IPS-11a (cell line): Measurements from ENCODE around the gene PALLD.

Experiments
- H3K4me3 ChIP-seq: one replicate; pipeline ENCODE4 v1.5.1; 2013; ENCODE audit warnings: low read depth, low read length, control low read depth

The PALLD gene

DNA sequence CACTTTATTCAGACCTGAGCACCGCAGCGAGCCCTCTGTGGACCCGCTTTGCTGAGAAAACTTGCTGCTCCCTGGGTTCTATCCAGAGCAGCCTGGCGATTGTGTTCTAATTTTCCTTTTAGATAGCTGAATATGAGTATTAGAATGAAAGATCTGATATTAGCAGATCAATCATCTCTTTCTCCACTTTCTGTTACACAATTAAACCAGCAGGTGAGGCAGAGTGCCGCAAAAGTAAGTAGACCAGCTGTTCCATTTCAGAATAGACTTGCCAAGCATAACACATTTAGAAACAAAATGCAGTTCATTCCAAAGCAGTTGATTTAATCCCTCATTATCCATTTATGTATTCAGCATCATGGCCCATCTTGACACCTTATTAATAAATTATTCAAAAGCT, 58.6 kb downstream of the PALLD start:
- H3K4me3 ChIP-seq = no peak overlapping the region

DNA sequence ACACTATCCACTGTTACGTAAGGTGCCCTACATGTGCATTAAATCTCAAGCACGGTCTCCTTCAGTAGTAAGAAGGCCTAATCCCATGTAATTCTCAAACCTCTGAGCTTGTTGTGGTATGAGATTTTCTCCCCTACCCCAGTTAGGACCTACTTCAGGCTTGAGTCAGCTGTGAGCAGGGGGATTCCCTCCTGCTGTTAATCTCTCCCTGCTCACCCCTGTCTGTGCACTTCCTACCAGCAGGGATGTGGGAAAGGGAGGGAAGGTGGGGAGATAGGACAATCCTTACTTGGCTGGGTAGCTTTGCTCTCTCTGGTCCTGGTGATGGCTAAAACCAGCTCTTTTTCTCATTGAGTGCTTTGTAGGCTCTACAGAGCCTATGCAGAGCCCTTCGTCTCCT, 60.8 kb downstream of the PALLD start:
- no peak overlapping the region for H3K4me3 ChIP-seq

DNA sequence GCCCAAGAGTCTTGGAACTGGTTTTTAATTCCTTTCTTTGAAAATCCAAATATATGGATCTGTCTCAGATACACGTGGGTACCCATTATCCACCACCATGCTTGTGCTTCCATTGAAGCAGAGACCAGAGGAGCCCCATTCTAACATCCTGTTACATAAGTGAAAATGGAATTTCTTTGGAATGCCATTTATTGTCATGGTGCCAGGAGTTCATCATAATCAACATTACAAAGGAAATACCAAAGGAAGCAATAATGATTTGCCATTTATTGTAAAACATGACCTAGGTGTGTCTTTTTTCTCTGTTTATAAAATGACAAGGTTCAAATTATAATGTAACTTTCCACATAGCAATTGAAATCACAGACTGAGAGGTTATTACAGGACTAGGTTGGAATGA, 61.7 kb downstream of the PALLD start:
- H3K4me3 ChIP-seq = no peak overlapping the region

DNA sequence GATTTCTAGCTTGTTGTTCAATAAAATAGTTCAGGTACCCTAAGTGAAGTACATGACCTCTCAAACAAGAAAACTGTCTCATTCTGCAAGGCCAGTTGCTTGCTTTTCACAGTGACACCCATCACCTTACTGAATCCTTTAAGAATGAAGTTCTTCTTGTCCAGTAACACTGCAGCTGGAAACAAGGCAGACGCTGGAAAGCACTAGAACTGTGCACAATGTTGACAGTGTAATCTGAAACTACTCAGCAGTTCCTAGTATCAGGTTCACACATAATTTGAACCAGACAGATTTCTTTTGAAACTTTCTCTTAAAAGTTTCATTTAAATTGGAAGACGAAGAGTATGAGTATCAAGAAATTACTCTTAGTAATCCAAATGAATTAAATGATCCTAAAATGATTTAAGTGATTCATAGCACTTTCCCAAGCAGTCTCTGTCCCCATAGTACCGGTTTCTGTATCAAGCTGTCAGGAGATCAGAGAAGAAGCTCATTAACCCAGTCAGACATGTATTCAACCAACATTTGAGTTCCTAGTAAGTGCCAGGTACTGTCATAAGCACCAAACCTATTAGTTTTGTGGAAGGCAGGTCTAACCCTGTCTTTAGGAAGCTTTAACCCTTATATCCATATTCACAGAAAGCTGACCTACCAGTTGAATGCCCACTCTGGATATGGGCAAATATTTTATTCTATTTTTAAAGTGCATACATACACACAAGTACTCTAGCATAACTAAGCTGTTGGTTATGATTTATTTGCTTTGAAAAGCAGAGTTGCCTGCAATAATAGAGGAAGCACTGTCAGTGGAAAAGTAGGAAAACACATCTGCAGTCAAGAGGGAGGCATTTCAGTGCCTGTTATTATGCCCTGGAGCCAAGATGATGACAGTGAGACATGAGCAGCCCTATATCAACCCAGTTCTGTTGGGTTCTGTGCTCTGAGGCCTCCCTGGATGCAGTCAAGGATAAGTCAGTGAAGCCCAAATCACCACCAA, 63.6 kb downstream of the PALLD start:
- no peak overlapping the region for H3K4me3 ChIP-seq

DNA sequence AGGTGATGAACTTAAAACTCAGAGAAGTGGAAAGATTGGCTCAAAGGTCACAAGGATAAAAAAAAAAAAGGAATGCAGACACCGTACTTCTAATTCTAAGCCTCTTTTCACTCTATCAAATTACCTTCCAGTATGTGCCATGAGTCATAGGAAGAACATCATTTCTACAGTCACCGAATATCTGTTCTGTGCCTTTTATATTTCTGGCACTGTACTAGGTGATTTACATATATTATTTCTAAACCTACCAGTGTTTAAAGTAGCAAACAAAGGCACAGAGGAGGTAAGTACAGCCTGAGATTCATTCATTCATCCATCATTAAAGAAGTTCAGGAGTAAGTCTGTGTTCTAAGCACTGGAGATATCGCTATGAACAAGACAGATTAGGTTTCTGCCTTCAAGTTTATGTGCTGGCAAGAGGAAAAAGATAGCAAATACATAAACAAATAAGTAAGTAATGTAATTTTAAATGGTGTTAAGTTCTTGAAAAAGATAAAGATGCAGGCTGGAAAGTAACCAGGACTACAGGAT, 65.3 kb downstream of the PALLD start:
- H3K4me3 ChIP-seq = no peak overlapping the region

DNA sequence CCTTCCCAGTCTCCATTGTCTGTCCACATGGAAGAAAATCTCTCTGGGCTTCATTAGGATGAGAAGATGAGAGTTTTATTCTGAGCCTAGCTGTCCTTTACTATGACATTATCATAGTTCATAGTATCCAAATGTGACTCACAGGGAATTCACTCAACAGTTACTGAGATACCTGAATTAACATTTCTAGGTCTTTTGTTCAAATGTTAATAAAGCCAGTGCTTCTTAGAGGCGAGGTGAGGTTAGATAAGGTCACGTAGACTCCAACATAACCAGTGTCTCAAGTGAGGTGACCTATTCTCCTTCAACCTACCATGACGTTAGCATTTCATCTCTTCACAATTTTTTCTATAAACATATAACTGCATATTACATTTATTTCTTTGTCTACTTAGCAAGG, 67.2 kb downstream of the PALLD start:
- H3K4me3 ChIP-seq = no peak overlapping the region

DNA sequence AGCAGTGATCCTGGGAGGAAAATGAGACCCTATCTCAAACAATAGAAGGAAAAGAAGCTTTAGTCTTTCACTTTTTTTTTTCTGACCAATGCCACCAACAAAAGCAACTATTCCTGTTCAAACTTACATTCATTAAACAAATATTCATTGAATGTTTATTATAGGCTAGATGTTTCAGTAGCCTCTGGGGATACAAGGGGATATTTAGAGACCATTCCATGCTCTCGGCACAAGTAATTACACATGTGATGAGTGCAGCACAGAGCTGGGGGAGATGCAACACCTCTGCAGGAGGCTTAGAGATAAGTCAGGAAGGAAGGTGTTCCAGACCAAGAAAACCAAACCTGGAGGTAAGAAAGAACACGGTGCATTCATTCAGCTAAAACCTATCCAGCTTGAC, 68.3 kb downstream of the PALLD start:
- H3K4me3 ChIP-seq = no peak overlapping the region

DNA sequence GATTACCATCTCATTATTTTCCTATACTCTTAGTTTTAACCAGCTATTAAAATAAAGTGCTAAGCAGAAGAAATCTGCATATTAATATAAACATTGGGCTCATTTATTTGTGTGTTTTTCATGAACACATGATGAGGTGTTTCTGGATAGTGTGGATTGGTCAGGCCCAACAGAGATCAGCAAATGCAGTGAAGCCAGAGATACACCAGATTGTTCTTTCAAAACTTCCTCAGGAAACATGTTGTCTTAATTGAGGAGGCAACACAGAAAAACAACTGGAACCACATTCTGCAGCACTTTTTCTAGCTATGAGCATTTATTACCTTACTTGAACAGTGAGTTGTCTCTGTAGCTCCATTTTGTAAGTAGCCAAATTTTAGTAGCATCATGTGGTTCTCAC, 69.9 kb downstream of the PALLD start:
- no peak overlapping the region for H3K4me3 ChIP-seq

DNA sequence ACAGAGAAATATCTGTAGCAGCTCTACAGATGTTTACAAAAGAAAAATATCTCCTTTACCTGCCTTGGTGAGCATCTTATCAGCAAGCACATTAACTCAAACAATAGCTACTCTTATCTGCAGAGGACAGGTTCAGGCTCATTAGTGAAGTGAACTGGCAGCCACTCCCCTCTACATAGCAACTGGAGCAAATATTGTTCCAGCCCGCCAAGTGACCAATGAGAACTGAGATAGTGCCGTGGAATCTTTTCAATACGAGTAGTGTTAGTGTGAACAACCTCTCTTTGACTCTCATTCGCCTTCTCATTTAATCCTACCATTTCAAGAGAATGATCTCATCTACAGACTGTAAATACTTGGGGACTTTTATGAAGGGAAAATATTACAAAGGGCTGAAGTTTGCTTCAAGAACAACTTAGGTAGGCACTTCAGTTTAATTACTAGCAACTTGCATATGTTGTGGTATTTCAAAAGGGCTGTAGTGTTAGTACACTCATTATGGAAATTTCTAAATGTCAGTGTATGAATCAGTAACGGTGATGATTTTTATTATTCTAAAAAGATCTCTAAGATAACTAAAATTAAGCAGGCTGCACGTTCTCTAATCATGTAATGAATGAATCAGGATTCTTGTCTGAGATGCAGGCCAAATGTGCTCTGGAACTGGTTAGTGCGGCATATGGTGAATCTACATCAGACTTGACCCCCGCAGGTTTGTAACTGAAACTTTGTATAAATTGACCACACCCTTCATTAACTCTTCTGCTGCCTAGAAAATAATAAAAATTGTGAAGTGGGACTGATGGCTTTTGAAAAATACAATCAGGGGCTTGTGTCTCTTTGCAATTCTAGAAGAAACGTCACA, 72.4 kb downstream of the PALLD start:
- no peak overlapping the region for H3K4me3 ChIP-seq

DNA sequence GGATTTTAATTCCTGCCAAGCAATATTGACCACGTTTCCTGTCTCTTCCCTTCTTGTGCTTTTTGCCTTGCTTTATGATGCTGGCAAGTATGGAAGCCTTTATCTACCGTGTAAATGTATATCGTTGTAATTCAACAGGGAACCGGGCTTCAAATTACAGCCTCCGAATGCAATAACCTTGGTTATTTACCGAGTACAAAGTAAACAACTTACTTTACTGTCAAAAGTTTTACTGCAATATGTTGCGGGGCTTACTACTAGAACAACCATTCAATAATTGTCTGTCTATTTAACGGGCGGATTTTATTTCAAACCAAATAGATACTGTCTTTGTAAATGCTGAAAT, 73.1 kb downstream of the PALLD start:
- H3K4me3 ChIP-seq = no peak overlapping the region

DNA sequence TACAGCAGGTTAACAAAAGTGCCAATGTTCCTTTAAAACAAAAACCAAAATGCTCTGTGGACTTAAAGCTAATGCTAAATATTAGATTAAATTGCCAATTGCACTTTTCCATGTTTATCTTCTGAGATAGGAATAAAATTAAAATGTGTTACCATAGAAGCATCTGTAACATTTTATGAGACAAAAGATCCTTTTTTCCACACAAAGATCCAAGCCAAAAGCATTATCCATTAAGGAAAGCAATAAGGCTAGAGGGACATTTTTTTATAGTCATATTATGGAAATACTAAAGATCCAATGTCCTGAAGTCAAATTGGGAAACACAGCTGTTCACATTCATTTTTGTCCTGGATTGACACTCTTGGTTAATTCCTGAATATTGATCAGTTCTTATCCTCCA, 73.6 kb downstream of the PALLD start:
- no peak overlapping the region for H3K4me3 ChIP-seq

DNA sequence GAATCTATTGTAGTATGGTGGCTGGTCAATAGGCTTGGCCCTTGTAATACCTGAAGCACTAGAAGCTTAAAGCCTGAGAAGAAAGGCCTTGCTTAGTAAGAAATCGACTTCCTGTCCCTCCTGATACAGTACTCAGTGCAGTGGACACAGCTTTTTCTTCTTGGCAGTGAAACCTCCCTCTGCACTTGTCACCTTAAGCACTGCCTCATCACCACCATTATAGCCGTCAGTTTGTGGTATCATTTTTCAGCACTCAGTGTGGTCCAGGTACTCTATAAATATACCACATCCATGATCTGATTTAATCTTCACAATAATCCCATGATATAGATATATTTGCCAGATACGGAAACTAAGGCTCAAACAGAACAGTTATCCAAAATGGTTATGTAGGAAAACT, 75.2 kb downstream of the PALLD start:
- H3K4me3 ChIP-seq = no peak overlapping the region

DNA sequence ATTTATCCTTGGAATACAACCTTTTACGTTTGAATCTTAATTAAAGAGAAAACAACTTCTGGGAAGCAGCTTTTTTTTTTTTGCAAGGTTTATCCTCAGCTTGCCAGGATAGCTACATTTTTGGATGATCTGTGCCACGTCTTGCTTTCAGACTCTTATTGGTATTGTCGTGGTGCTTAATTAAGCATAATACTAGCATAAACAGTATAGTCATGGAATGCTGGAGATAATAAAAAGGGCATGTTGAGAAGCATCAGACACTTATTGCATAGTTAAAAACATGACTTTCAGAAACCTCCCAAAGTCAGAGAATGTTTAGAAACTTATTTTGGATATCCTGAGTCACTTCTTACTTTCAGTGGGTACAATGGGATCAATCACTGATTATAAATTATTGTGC, 77.0 kb downstream of the PALLD start:
- no peak overlapping the region for H3K4me3 ChIP-seq

DNA sequence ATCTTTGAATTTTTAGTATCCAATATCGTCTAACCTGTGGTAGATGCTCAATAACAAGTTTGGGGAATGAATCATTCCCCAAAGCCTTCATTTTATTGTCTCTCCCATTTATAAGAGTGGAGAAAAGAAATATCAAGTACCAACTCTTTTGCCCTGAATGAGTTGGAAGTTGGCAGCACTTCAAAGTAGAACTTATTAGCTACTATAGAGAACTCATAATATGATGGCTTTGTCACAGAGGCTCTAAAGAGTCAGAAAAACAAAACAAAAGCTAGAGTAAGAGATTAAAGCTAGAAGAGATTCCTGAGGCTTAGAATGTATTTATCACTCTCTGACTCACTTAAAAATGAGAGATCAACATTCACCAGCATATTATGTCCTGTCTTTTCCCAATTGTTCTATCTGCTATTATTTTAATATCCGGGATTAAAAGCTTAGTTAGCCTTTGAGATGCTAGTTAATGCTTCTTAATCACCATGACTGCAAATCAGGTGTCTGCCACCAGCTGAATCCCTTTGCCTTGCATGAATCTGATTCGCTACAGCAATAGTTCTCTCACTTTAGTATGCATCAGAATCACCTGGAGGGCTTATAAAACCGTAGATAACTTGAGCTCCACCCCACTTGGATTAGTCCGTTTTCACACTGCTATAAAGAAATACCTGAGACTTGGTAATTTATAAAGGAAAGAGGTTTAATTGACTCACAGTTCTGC, 77.9 kb downstream of the PALLD start:
- no peak overlapping the region for H3K4me3 ChIP-seq

DNA sequence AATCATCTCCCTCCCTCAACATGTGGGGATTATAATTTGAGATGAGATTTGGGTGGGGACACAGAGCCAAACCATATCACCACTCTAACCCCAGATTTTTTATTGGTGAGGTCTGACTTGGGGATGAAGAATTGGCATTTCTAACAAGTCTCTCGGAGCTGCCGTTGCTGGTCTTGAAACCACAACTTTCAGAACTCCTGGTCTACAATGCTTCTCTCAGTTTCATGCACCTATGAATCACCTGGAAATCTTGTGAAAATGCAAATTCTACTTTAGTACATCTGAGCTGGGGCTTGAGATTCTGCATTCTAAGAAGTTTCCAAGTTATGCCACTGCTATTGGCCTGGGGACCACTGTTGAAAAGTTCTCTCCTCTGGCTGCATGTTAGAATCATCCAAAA, 78.6 kb downstream of the PALLD start:
- H3K4me3 ChIP-seq = no peak overlapping the region

DNA sequence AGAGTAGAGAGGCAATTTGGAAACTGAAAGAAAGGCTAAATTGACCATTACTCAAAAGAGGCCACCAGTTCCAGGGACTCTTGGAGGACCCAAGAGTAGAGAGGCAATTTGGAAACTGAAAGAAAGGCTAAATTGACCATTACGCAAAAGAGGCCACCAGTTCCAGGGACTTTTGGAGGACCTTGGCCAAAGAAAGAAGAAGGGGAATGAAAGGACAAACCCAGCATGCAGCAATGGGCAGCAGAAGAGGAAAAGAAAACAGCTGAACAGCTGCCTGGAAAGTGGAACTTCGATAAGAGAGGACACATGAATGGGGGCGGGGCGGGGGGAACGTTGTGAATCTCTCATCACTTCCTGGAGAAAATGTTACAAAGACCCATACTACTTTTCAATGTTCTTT, 80.8 kb downstream of the PALLD start:
- no peak overlapping the region for H3K4me3 ChIP-seq

DNA sequence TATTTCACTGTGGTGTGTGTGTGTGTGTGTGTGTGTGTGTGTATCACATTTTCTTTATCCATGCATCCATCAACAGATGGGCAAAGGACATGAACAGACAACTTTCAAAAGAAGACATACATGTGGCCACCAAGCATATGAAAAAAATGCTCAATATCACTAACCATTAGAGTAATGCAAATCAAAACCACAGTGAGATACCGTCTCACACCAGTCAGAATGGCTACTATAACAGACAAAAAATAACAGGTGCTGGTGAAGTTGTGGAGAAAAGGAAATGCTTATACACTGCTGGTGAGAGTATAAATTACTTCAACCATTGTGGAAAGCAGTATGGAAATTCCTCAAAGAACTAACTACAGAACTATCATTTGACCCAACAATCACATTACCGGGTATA, 83.4 kb downstream of the PALLD start:
- H3K4me3 ChIP-seq = no peak overlapping the region

DNA sequence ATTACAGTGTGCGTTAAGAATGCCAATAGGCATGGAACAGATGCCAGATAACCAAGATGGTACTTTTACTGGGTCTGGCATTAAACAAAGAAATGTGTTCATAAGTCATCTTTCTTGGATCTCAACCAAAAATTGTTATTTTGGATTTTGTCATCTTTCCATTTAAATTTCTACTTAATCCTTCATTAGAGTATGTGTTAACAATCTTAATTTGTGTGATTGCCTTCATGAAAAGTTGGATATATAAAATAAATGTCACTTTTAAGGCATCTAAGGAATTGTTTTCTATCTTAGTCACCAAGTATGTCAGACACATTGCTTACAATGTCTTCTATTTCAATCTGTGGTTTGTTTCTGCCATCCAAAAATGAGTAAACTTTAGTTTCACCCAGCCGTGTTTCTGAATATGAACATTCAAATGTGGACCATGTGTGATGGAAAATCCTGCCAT, 87.5 kb downstream of the PALLD start:
- H3K4me3 ChIP-seq = no peak overlapping the region

DNA sequence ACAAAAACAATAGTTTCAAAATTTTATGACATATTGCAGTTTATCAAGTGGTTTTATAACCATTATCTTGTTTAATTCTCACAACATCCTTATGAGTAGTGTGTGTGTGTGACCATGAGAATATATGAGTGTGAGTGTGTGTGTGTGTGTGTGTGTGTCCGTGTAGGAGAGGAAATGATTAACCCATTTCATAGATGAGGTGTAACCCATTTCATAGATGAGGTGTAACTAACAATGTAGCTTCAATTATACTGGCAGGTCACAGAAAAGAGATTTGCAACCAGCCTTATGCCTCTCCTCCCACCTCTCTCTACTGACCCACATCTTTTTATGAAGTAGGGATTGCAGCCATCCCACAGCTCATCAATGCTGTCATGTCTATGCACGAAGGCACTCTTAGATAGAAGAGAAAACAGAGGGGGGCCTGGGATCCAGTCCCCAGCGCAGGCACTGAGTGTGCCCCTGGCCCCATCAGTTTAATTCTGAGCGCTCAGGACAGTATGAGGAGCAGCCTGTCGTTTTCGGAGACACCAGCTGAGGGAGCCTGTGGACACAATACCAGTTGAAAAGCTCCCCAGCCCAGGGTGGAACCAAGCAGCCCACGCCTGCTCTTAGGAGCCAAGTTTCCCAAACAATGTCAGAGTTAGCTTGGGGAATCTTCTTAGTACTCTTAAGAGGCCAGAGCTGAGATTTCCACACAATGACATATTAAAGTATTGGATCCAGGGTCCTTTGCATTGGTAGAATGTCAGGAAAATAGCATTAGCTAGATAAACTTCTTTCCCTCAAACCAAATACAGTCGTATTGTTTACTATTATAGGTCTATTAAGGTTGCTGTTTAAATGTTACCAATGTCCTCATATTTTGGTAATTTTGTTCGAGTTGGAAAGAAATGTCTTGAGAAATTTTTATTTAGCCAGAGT, 88.6 kb downstream of the PALLD start:
- H3K4me3 ChIP-seq = no peak overlapping the region

DNA sequence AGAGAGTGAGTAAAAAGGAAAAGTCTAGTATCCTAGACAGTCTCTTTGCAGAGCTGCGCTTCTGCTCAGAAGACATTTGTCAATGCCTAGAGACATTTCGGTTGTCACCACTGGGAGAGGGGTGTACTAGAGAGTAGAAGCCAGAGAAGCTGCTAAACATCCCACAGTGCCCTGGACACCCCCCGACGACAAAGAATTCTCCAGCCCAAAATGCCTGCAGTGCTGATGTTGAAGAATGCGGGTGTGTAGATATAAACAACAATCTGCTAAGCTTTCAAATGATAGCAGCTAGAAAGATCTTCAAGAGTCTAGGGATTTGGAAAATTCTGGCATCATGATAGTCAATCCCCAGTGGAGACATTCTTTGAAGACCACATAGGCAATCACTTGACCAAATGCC, 90.1 kb downstream of the PALLD start:
- H3K4me3 ChIP-seq = no peak overlapping the region
